ENCODE measurements around the gene GUCD1.

DNA sequence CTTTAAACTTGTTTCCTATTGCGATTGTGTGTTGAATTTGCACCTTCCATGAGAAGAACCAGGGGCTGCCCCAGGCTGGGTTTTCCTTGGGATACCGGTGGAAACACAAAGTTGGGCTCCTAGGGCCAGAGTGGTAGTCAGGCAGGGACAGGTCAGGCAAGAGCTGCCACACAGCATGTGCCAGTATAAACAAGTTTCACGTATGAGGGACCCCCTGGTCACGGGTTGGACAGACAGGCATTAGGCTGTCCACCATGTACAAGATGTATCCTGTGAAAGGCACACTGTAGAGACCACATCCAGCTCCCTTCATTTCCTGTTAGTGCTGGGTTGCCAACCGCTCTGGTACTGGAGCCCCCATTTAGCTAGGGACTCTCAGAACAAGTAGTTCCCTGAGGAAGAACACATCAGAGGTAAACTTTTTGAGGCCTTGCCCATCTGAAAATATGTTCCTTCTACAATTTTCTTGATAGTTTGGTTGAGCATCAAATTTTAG is 51.0 kb downstream of the GUCD1 start:
- TF ChIP-seq, protein P1, sequence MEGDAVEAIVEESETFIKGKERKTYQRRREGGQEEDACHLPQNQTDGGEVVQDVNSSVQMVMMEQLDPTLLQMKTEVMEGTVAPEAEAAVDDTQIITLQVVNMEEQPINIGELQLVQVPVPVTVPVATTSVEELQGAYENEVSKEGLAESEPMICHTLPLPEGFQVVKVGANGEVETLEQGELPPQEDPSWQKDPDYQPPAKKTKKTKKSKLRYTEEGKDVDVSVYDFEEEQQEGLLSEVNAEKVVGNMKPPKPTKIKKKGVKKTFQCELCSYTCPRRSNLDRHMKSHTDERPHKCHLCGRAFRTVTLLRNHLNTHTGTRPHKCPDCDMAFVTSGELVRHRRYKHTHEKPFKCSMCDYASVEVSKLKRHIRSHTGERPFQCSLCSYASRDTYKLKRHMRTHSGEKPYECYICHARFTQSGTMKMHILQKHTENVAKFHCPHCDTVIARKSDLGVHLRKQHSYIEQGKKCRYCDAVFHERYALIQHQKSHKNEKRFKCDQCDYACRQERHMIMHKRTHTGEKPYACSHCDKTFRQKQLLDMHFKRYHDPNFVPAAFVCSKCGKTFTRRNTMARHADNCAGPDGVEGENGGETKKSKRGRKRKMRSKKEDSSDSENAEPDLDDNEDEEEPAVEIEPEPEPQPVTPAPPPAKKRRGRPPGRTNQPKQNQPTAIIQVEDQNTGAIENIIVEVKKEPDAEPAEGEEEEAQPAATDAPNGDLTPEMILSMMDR (IDR thresholded peaks at IDR 0.05): no peak
- no peak for TF ChIP-seq POLR2A (IDR thresholded peaks at IDR 0.05)
